HT1080 (cell line): ENCODE data around the gene NUDT3. TPM values are rescaled to one million over a fixed set of nuclear protein-coding genes. Genes with fewer than 3 reads are reported as not detected.
"Not testable (repeated sequence)": the region's sequence is repeated elsewhere in the genome, so short reads cannot be mapped to it uniquely, and the experiment has no call there.

Experiments
- DNase-seq: peaks from one replicate; pipeline ENCODE4 v3.0.0-alpha.2; 2015; ENCODE audit warnings: low read depth
- total RNA-seq: library from RNA; depleted of rRNA; stranded (reverse); fragments of >200 nt; shearing (Covaris generic); gene quantifications from 2 replicates; pipeline ENCODE4 v1.2.3, GENCODE V29; 2014

NUDT3 gene
- total RNA-seq, 1 experiment from 2014 or later: 19.2 TPM

- DNase-seq: no peak
These were observed 46.0 kb downstream of the NUDT3 start for GRCh38 chr6:34346175-34347119.

GRCh38 chr6:34343806-34344205 is 48.7 kb downstream of the NUDT3 start:
- DNase-seq: no peak

GRCh38 chr6:34342247-34342646 is 50.2 kb downstream of the NUDT3 start:
- no peak for DNase-seq

GRCh38 chr6:34341481-34341971 is 50.9 kb downstream of the NUDT3 start:
- DNase-seq: peak; percentile 43

GRCh38 chr6:34340906-34341480 is 51.5 kb downstream of the NUDT3 start:
- no peak for DNase-seq

GRCh38 chr6:34340394-34340793 is 52.1 kb downstream of the NUDT3 start:
- DNase-seq: no peak

- no peak for DNase-seq
These were observed 52.5 kb downstream of the NUDT3 start for GRCh38 chr6:34339971-34340370.

GRCh38 chr6:34339432-34339831 is 53.0 kb downstream of the NUDT3 start:
- no peak for DNase-seq

GRCh38 chr6:34338811-34339210 is 53.7 kb downstream of the NUDT3 start:
- DNase-seq: no peak

GRCh38 chr6:34338377-34338776 is 54.1 kb downstream of the NUDT3 start:
- no peak for DNase-seq

GRCh38 chr6:34334796-34335416 is 57.6 kb downstream of the NUDT3 start:
- no peak for DNase-seq

- DNase-seq: no peak
These were observed 58.6 kb downstream of the NUDT3 start for GRCh38 chr6:34333858-34334257.

- DNase-seq: no peak
These were observed 59.9 kb downstream of the NUDT3 start for GRCh38 chr6:34332251-34333198.

- no peak for DNase-seq
These were observed 61.0 kb downstream of the NUDT3 start for GRCh38 chr6:34331371-34332050.

- DNase-seq: not testable (repeated sequence)
These were observed 62.7 kb downstream of the NUDT3 start for GRCh38 chr6:34329814-34330213.

GRCh38 chr6:34328969-34329368 is 63.5 kb downstream of the NUDT3 start:
- no peak for DNase-seq

- not testable (repeated sequence) for DNase-seq
These were observed 64.9 kb downstream of the NUDT3 start for GRCh38 chr6:34327313-34328205.

- DNase-seq: no peak
These were observed 66.8 kb downstream of the NUDT3 start for GRCh38 chr6:34325633-34326032.

- DNase-seq: no peak
These were observed 67.6 kb downstream of the NUDT3 start for GRCh38 chr6:34324738-34325444.
